T-helper 1 cell treated with Interleukin-12 subunit alpha and Interleukin-12 subunit beta and Interleukin-4 antibody, amounts not matched to agents 30 μg/mL and 1 μg/mL, for 36 hours (primary cell): Measurements from ENCODE around the gene SPHKAP.

Experiments
- H3K27ac Mint-ChIP-seq: one replicate; pipeline ENCODE4 v1.8.0; 2021; ENCODE audit warnings: mild to moderate bottlenecking, mixed read lengths
- H3K27me3 Mint-ChIP-seq: one replicate; pipeline ENCODE4 v1.8.0; 2021; ENCODE audit warnings: low read depth, mixed read lengths
- H3K36me3 Mint-ChIP-seq: one replicate; pipeline ENCODE4 v1.8.0; 2021; ENCODE audit warnings: low read depth, mixed read lengths
- H3K4me1 Mint-ChIP-seq: one replicate; pipeline ENCODE4 v1.8.0; 2021; ENCODE audit warnings: low read depth, mixed read lengths
- H3K4me3 Mint-ChIP-seq: one replicate; pipeline ENCODE4 v1.8.0; 2021; ENCODE audit warnings: mild to moderate bottlenecking, moderate library complexity, mixed read lengths
- H3K9me3 Mint-ChIP-seq: one replicate; pipeline ENCODE4 v1.8.0; 2021; ENCODE audit warnings: mixed read lengths

The SPHKAP gene

GRCh38 chr2:228135300-228135699 is 46.2 kb downstream of the SPHKAP start:
- Mint-ChIP-seq H3K27me3 (no peaks in the 10 kb centered on the region), H3K9me3 (no peaks in the 10 kb centered on the region), H3K27ac (no peak overlapping the region), H3K36me3 (no peaks in the 10 kb centered on the region), H3K4me3 (no peak overlapping the region), H3K4me1 (no peaks in the 10 kb centered on the region)

GRCh38 chr2:228131833-228132232 is 49.7 kb downstream of the SPHKAP start:
- no peaks in the 10 kb centered on the region for H3K9me3 Mint-ChIP-seq
- no peaks in the 10 kb centered on the region for H3K36me3 Mint-ChIP-seq
- no peak overlapping the region for H3K27ac Mint-ChIP-seq

GRCh38 chr2:228126401-228126800 is 55.1 kb downstream of the SPHKAP start:
- H3K27ac Mint-ChIP-seq: no peak overlapping the region
- no peak overlapping the region for H3K4me3 Mint-ChIP-seq
- no peaks in the 10 kb centered on the region for H3K36me3 Mint-ChIP-seq
- no peaks in the 10 kb centered on the region for H3K4me1 Mint-ChIP-seq
- H3K27me3 Mint-ChIP-seq: no peaks in the 10 kb centered on the region
- H3K9me3 Mint-ChIP-seq: peaks cover 4% of the 10 kb centered on the region

More at GRCh38 chr2:228131833-228132232, 49.7 kb downstream of the SPHKAP start:
- Mint-ChIP-seq H3K4me3 (no peak overlapping the region), H3K4me1 (no peaks in the 10 kb centered on the region), H3K27me3 (no peaks in the 10 kb centered on the region)

GRCh38 chr2:228118940-228119339 is 62.5 kb downstream of the SPHKAP start:
- Mint-ChIP-seq H3K27me3 (no peaks in the 10 kb centered on the region), H3K4me3 (no peak overlapping the region), H3K36me3 (no peaks in the 10 kb centered on the region), H3K9me3 (no peaks in the 10 kb centered on the region), H3K4me1 (no peaks in the 10 kb centered on the region), H3K27ac (no peak overlapping the region)

GRCh38 chr2:228107846-228108245 is 73.6 kb downstream of the SPHKAP start:
- H3K4me3 Mint-ChIP-seq: no peak overlapping the region
- no peak overlapping the region for H3K27ac Mint-ChIP-seq
- H3K27me3 Mint-ChIP-seq: no peaks in the 10 kb centered on the region
- no peaks in the 10 kb centered on the region for H3K9me3 Mint-ChIP-seq
- no peaks in the 10 kb centered on the region for H3K4me1 Mint-ChIP-seq
- H3K36me3 Mint-ChIP-seq: no peaks in the 10 kb centered on the region

- Mint-ChIP-seq H3K36me3 (no peaks in the 10 kb centered on the region), H3K4me3 (no peak overlapping the region), H3K27ac (no peak overlapping the region), H3K27me3 (no peaks in the 10 kb centered on the region), H3K4me1 (no peaks in the 10 kb centered on the region), H3K9me3 (peaks cover 5% of the 10 kb centered on the region)
Observed at GRCh38 chr2:228105526-228106250, 75.8 kb downstream of the SPHKAP start.

GRCh38 chr2:228104215-228104614 is 77.3 kb downstream of the SPHKAP start:
- H3K4me3 Mint-ChIP-seq: no peak overlapping the region
- no peak overlapping the region for H3K27ac Mint-ChIP-seq
- H3K36me3 Mint-ChIP-seq: no peaks in the 10 kb centered on the region
- H3K9me3 Mint-ChIP-seq: peaks cover 14% of the 10 kb centered on the region
- H3K4me1 Mint-ChIP-seq: no peaks in the 10 kb centered on the region
- H3K27me3 Mint-ChIP-seq: no peaks in the 10 kb centered on the region

- H3K9me3 Mint-ChIP-seq: peaks cover 20% of the 10 kb centered on the region
- no peaks in the 10 kb centered on the region for H3K27me3 Mint-ChIP-seq
- H3K27ac Mint-ChIP-seq: no peak overlapping the region
- no peaks in the 10 kb centered on the region for H3K4me1 Mint-ChIP-seq
- H3K36me3 Mint-ChIP-seq: no peaks in the 10 kb centered on the region
- no peak overlapping the region for H3K4me3 Mint-ChIP-seq
Observed at GRCh38 chr2:228103379-228103778, 78.1 kb downstream of the SPHKAP start.

- Mint-ChIP-seq H3K27me3 (no peaks in the 10 kb centered on the region), H3K27ac (no peak overlapping the region), H3K4me1 (no peaks in the 10 kb centered on the region), H3K36me3 (no peaks in the 10 kb centered on the region), H3K9me3 (peaks cover 22% of the 10 kb centered on the region), H3K4me3 (no peak overlapping the region)
Observed at GRCh38 chr2:228102949-228103348, 78.5 kb downstream of the SPHKAP start.

GRCh38 chr2:228094377-228094921 is 87.0 kb downstream of the SPHKAP start:
- Mint-ChIP-seq H3K27ac (no peak overlapping the region), H3K9me3 (peaks cover 30% of the 10 kb centered on the region), H3K27me3 (no peaks in the 10 kb centered on the region)

GRCh38 chr2:228092056-228092455 is 89.4 kb downstream of the SPHKAP start:
- no peak overlapping the region for H3K27ac Mint-ChIP-seq
- no peaks in the 10 kb centered on the region for H3K36me3 Mint-ChIP-seq
- no peaks in the 10 kb centered on the region for H3K4me1 Mint-ChIP-seq
- no peaks in the 10 kb centered on the region for H3K27me3 Mint-ChIP-seq
- no peak overlapping the region for H3K4me3 Mint-ChIP-seq
- H3K9me3 Mint-ChIP-seq: peaks cover 21% of the 10 kb centered on the region

More at GRCh38 chr2:228094377-228094921, 87.0 kb downstream of the SPHKAP start:
- H3K36me3 Mint-ChIP-seq: no peaks in the 10 kb centered on the region
- no peaks in the 10 kb centered on the region for H3K4me1 Mint-ChIP-seq
- H3K4me3 Mint-ChIP-seq: no peak overlapping the region

GRCh38 chr2:228086561-228086960 is 94.9 kb downstream of the SPHKAP start:
- no peak overlapping the region for H3K27ac Mint-ChIP-seq
- H3K9me3 Mint-ChIP-seq: peaks cover 15% of the 10 kb centered on the region
- no peaks in the 10 kb centered on the region for H3K27me3 Mint-ChIP-seq
- no peaks in the 10 kb centered on the region for H3K4me1 Mint-ChIP-seq
- no peaks in the 10 kb centered on the region for H3K36me3 Mint-ChIP-seq
- no peak overlapping the region for H3K4me3 Mint-ChIP-seq

GRCh38 chr2:228084717-228085116 is 96.8 kb downstream of the SPHKAP start:
- Mint-ChIP-seq H3K4me3 (no peak overlapping the region), H3K4me1 (no peaks in the 10 kb centered on the region), H3K36me3 (no peaks in the 10 kb centered on the region), H3K9me3 (peaks cover 7% of the 10 kb centered on the region), H3K27ac (no peak overlapping the region), H3K27me3 (no peaks in the 10 kb centered on the region)

- peaks cover 6% of the 10 kb centered on the region for H3K9me3 Mint-ChIP-seq
- H3K4me3 Mint-ChIP-seq: no peak overlapping the region
- H3K4me1 Mint-ChIP-seq: no peaks in the 10 kb centered on the region
- no peaks in the 10 kb centered on the region for H3K36me3 Mint-ChIP-seq
- no peak overlapping the region for H3K27ac Mint-ChIP-seq
- no peaks in the 10 kb centered on the region for H3K27me3 Mint-ChIP-seq
Observed at GRCh38 chr2:228083131-228083530, 98.4 kb downstream of the SPHKAP start.

GRCh38 chr2:228082571-228082970 is 98.9 kb downstream of the SPHKAP start:
- no peaks in the 10 kb centered on the region for H3K36me3 Mint-ChIP-seq

More at GRCh38 chr2:228082571-228082970, 98.9 kb downstream of the SPHKAP start:
- Mint-ChIP-seq H3K4me1 (no peaks in the 10 kb centered on the region), H3K4me3 (no peak overlapping the region), H3K27me3 (no peaks in the 10 kb centered on the region), H3K9me3 (peaks cover 6% of the 10 kb centered on the region), H3K27ac (no peak overlapping the region)
